GM23338 (cell line): Measurements from ENCODE around the gene KIF15.

Source experiments
- CREB1 ChIP-seq: fragments of 250-450 bp; sonication (Bioruptor Pico); IDR thresholded peaks from 2 replicates; pipeline ENCODE4 v1.5.0; 2020; ENCODE audit warnings: low read depth, mild to moderate bottlenecking, moderate library complexity
- EZH2 ChIP-seq: fragments of 200-600 bp; sonication (generic); IDR thresholded peaks from one replicate; pipeline ENCODE4 v1.8.0; 2017; ENCODE audit warnings: antibody characterized with exemption, mild to moderate bottlenecking, low read depth; ENCODE audit not compliant: unreplicated experiment
- EZH2phosphoT487 ChIP-seq: fragments of 200-600 bp; sonication (generic); IDR thresholded peaks from one replicate; pipeline ENCODE4 v1.8.1; 2018; ENCODE audit warnings: antibody characterized with exemption; ENCODE audit not compliant: unreplicated experiment
- JUNB ChIP-seq: IDR thresholded peaks from one replicate; pipeline ENCODE4 v1.6.1; 2016; ENCODE audit warnings: antibody characterized with exemption; ENCODE audit not compliant: unreplicated experiment
- NANOG ChIP-seq: IDR thresholded peaks from 2 replicates; pipeline ENCODE4 v1.6.1; 2016; ENCODE audit warnings: antibody characterized with exemption, borderline replicate concordance
- POLR2AphosphoS5 ChIP-seq: IDR thresholded peaks from 2 replicates; pipeline ENCODE4 v1.6.1; 2016; ENCODE audit warnings: antibody characterized with exemption, low read depth
- TF ChIP-seq, protein P1 (sequence below), 2 experiments: fragments of 200-600 bp in 1 of 2; sonication (generic) in 1 of 2; conservative IDR thresholded peaks; 2 replicates each; pipeline versions ENCODE4 v1.5.1 to v1.6.1; 2016 to 2017; ENCODE audit warnings: antibody characterized with exemption in 2 of 2, low read depth in 2 of 2, mild to moderate bottlenecking in 2 of 2, moderate library complexity in 1 of 2
- TF ChIP-seq, protein P2 (sequence below): IDR thresholded peaks from 2 replicates; pipeline ENCODE4 v1.6.1; 2016; ENCODE audit warnings: antibody characterized with exemption
- TF ChIP-seq, protein P3 (sequence below): IDR thresholded peaks from one replicate; pipeline ENCODE4 v1.6.1; 2018; ENCODE audit warnings: antibody characterized with exemption; ENCODE audit not compliant: unreplicated experiment
- TF ChIP-seq, protein P4 (sequence below): fragments of 250-450 bp; sonication (Bioruptor Pico); IDR thresholded peaks from 2 replicates; pipeline ENCODE4 v1.5.0; 2020; ENCODE audit warnings: mild to moderate bottlenecking, moderate library complexity

DNA sequence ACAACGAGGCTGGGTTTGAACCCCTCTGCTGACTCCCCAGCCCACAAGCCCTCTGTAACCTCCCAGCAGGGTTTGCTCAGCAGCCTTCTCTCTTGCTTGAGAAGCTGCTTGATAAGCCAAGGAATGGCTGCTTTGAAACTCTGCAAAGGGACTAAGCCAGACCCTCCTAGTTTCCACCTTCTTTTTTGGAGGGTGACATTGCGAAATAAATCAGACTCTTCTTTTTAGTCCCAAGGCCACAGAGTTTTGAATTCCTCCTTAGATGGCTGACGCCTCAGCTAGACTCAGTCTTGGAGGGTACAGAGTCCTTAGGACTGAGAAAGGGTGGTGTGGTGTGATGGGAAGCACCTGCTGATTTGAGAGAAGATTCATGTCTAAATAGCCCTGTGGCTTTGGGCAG is 114.0 kb downstream of the KIF15 start:
- TF ChIP-seq, protein P1, sequence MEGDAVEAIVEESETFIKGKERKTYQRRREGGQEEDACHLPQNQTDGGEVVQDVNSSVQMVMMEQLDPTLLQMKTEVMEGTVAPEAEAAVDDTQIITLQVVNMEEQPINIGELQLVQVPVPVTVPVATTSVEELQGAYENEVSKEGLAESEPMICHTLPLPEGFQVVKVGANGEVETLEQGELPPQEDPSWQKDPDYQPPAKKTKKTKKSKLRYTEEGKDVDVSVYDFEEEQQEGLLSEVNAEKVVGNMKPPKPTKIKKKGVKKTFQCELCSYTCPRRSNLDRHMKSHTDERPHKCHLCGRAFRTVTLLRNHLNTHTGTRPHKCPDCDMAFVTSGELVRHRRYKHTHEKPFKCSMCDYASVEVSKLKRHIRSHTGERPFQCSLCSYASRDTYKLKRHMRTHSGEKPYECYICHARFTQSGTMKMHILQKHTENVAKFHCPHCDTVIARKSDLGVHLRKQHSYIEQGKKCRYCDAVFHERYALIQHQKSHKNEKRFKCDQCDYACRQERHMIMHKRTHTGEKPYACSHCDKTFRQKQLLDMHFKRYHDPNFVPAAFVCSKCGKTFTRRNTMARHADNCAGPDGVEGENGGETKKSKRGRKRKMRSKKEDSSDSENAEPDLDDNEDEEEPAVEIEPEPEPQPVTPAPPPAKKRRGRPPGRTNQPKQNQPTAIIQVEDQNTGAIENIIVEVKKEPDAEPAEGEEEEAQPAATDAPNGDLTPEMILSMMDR (conservative IDR thresholded peaks at IDR 0.05; ENCODE audit: low read depth in 2 of 2): no peak
- TF ChIP-seq POLR2AphosphoS5: no peak
- TF ChIP-seq, protein P2, sequence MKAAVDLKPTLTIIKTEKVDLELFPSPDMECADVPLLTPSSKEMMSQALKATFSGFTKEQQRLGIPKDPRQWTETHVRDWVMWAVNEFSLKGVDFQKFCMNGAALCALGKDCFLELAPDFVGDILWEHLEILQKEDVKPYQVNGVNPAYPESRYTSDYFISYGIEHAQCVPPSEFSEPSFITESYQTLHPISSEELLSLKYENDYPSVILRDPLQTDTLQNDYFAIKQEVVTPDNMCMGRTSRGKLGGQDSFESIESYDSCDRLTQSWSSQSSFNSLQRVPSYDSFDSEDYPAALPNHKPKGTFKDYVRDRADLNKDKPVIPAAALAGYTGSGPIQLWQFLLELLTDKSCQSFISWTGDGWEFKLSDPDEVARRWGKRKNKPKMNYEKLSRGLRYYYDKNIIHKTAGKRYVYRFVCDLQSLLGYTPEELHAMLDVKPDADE: no peak
- no peak for TF ChIP-seq EZH2
- TF ChIP-seq CREB1 (CRISPR knock-in tag): no peak
- TF ChIP-seq, protein P3, sequence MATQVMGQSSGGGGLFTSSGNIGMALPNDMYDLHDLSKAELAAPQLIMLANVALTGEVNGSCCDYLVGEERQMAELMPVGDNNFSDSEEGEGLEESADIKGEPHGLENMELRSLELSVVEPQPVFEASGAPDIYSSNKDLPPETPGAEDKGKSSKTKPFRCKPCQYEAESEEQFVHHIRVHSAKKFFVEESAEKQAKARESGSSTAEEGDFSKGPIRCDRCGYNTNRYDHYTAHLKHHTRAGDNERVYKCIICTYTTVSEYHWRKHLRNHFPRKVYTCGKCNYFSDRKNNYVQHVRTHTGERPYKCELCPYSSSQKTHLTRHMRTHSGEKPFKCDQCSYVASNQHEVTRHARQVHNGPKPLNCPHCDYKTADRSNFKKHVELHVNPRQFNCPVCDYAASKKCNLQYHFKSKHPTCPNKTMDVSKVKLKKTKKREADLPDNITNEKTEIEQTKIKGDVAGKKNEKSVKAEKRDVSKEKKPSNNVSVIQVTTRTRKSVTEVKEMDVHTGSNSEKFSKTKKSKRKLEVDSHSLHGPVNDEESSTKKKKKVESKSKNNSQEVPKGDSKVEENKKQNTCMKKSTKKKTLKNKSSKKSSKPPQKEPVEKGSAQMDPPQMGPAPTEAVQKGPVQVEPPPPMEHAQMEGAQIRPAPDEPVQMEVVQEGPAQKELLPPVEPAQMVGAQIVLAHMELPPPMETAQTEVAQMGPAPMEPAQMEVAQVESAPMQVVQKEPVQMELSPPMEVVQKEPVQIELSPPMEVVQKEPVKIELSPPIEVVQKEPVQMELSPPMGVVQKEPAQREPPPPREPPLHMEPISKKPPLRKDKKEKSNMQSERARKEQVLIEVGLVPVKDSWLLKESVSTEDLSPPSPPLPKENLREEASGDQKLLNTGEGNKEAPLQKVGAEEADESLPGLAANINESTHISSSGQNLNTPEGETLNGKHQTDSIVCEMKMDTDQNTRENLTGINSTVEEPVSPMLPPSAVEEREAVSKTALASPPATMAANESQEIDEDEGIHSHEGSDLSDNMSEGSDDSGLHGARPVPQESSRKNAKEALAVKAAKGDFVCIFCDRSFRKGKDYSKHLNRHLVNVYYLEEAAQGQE: no peak
- TF ChIP-seq NANOG: no peak
- TF ChIP-seq, protein P4, sequence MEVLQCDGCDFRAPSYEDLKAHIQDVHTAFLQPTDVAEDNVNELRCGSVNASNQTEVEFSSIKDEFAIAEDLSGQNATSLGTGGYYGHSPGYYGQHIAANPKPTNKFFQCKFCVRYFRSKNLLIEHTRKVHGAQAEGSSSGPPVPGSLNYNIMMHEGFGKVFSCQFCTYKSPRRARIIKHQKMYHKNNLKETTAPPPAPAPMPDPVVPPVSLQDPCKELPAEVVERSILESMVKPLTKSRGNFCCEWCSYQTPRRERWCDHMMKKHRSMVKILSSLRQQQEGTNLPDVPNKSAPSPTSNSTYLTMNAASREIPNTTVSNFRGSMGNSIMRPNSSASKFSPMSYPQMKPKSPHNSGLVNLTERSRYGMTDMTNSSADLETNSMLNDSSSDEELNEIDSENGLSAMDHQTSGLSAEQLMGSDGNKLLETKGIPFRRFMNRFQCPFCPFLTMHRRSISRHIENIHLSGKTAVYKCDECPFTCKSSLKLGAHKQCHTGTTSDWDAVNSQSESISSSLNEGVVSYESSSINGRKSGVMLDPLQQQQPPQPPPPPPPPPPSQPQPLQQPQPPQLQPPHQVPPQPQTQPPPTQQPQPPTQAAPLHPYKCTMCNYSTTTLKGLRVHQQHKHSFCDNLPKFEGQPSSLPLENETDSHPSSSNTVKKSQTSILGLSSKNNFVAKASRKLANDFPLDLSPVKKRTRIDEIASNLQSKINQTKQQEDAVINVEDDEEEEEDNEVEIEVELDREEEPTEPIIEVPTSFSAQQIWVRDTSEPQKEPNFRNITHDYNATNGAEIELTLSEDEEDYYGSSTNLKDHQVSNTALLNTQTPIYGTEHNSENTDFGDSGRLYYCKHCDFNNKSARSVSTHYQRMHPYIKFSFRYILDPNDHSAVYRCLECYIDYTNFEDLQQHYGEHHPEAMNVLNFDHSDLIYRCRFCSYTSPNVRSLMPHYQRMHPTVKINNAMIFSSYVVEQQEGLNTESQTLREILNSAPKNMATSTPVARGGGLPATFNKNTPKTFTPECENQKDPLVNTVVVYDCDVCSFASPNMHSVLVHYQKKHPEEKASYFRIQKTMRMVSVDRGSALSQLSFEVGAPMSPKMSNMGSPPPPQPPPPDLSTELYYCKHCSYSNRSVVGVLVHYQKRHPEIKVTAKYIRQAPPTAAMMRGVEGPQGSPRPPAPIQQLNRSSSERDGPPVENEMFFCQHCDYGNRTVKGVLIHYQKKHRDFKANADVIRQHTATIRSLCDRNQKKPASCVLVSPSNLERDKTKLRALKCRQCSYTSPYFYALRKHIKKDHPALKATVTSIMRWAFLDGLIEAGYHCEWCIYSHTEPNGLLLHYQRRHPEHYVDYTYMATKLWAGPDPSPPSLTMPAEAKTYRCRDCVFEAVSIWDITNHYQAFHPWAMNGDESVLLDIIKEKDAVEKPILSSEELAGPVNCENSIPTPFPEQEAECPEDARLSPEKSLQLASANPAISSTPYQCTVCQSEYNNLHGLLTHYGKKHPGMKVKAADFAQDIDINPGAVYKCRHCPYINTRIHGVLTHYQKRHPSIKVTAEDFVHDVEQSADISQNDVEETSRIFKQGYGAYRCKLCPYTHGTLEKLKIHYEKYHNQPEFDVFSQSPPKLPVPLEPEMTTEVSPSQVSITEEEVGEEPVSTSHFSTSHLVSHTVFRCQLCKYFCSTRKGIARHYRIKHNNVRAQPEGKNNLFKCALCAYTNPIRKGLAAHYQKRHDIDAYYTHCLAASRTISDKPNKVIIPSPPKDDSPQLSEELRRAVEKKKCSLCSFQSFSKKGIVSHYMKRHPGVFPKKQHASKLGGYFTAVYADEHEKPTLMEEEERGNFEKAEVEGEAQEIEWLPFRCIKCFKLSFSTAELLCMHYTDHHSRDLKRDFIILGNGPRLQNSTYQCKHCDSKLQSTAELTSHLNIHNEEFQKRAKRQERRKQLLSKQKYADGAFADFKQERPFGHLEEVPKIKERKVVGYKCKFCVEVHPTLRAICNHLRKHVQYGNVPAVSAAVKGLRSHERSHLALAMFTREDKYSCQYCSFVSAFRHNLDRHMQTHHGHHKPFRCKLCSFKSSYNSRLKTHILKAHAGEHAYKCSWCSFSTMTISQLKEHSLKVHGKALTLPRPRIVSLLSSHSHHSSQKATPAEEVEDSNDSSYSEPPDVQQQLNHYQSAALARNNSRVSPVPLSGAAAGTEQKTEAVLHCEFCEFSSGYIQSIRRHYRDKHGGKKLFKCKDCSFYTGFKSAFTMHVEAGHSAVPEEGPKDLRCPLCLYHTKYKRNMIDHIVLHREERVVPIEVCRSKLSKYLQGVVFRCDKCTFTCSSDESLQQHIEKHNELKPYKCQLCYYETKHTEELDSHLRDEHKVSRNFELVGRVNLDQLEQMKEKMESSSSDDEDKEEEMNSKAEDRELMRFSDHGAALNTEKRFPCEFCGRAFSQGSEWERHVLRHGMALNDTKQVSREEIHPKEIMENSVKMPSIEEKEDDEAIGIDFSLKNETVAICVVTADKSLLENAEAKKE (CRISPR knock-in tag): no peak
- TF ChIP-seq JUNB: no peak
- TF ChIP-seq EZH2phosphoT487: no peak
